NOMO-1 treated with dmso at 0.1 percent for 144 hours (cell line): ENCODE data around the gene MAPT.

Experiments
- DNase-seq: peaks from one replicate; lab custom pipeline; 2025; ENCODE audit not compliant: unreplicated experiment; lab: John Stamatoyannopoulos, UW

MAPT gene

DNA sequence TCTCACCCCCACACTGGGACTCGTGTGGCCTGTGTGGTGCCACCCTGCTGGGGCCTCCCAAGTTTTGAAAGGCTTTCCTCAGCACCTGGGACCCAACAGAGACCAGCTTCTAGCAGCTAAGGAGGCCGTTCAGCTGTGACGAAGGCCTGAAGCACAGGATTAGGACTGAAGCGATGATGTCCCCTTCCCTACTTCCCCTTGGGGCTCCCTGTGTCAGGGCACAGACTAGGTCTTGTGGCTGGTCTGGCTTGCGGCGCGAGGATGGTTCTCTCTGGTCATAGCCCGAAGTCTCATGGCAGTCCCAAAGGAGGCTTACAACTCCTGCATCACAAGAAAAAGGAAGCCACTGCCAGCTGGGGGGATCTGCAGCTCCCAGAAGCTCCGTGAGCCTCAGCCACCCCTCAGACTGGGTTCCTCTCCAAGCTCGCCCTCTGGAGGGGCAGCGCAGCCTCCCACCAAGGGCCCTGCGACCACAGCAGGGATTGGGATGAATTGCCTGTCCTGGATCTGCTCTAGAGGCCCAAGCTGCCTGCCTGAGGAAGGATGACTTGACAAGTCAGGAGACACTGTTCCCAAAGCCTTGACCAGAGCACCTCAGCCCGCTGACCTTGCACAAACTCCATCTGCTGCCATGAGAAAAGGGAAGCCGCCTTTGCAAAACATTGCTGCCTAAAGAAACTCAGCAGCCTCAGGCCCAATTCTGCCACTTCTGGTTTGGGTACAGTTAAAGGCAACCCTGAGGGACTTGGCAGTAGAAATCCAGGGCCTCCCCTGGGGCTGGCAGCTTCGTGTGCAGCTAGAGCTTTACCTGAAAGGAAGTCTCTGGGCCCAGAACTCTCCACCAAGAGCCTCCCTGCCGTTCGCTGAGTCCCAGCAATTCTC, 132.1 kb downstream of the MAPT start:
- no peak for DNase-seq

DNA sequence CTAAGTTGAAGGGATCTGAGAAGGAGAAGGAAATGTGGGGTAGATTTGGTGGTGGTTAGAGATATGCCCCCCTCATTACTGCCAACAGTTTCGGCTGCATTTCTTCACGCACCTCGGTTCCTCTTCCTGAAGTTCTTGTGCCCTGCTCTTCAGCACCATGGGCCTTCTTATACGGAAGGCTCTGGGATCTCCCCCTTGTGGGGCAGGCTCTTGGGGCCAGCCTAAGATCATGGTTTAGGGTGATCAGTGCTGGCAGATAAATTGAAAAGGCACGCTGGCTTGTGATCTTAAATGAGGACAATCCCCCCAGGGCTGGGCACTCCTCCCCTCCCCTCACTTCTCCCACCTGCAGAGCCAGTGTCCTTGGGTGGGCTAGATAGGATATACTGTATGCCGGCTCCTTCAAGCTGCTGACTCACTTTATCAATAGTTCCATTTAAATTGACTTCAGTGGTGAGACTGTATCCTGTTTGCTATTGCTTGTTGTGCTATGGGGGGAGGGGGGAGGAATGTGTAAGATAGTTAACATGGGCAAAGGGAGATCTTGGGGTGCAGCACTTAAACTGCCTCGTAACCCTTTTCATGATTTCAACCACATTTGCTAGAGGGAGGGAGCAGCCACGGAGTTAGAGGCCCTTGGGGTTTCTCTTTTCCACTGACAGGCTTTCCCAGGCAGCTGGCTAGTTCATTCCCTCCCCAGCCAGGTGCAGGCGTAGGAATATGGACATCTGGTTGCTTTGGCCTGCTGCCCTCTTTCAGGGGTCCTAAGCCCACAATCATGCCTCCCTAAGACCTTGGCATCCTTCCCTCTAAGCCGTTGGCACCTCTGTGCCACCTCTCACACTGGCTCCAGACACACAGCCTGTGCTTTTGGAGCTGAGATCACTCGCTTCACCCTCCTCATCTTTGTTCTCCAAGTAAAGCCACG, 133.0 kb downstream of the MAPT start:
- no peak for DNase-seq

DNA sequence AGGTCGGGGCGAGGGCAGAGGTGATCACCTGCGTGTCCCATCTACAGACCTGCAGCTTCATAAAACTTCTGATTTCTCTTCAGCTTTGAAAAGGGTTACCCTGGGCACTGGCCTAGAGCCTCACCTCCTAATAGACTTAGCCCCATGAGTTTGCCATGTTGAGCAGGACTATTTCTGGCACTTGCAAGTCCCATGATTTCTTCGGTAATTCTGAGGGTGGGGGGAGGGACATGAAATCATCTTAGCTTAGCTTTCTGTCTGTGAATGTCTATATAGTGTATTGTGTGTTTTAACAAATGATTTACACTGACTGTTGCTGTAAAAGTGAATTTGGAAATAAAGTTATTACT, 133.6 kb downstream of the MAPT start:
- DNase-seq, result no peak

DNA sequence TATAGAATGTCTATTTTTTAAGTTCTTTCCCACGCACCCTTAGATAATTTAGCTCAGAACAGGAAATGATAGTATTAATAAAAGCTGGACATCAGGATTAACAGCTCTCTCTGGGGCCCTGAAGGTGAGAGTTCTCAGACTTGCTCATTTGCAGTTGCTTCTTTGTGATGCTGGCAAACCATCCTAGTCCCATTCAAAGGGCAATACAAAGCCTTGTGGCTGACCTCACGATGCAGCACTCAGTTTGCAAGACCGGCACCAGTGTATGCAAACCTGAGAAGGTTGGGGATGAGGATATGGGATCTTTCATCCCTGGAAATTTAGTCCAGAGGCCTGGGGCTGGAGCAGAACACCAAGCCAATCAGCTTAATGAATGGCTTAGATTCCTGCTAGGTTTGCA, 134.0 kb downstream of the MAPT start:
- no peak for DNase-seq

DNA sequence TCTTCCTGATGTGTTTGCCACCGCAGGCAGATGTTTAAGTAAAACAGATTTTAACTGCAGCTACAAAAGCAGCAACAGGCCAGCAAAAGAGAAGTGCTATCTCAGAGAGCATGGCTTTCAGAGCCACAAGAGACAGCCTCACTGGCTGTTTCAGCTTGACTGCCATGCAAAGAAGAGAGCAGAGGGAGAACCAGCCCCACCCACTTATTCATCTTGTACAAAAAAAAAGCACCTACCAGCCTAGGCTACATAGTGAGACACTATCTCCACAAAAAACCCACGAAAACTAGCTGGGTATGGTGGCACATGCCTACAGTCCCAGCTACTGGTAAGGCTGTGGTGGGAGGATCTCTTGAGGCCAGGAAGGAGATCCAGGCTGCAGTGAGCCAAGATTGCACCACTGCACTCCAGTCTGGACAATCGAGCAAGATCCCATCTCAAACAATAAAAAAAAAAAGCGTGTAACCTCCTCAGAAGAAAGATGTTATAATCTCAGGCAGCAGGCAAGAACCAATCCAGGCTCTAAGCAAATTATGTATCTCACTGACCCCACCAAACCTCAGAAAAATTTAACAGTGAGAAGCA, 134.7 kb downstream of the MAPT start:
- DNase-seq, result no peak

DNA sequence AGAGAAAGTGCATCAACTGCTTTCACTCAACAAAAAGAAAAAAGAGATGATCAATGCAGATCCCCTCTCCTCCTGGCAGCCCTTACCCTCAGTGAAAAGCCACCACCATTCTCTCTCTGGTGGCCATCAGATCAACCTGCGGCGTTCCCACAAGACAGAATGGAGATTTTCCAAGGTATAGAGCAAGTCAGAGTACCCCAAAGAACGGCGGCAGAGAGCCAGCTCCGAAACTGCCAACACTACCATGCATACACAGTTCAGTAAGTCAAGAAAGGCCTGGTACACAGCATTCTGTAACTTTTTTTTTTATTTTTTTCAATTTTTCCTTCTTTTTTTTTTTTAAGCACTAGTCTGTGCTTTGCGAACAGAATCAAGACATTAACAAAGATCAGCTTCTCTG, 135.3 kb downstream of the MAPT start:
- DNase-seq, result no peak

DNA sequence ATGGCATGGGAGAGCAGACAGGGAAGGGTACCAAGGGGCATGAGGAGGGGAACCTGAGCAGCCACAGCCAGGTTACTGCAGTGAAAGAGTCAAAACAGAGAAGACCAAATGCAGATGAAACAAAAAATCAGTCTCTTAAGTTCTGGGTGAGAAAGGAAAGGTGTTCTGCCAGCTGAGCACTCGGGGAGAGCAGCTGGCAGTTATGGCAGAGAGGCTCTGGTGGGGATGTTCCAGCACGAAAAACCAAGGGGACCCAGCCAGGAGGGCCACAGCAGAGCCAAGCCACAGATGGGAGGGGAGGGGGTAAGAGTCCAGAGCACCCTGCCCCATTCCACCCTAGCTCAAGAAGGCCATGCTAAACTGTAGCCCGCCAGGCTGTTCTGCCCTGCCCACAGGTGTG, 136.4 kb downstream of the MAPT start:
- no peak for DNase-seq

DNA sequence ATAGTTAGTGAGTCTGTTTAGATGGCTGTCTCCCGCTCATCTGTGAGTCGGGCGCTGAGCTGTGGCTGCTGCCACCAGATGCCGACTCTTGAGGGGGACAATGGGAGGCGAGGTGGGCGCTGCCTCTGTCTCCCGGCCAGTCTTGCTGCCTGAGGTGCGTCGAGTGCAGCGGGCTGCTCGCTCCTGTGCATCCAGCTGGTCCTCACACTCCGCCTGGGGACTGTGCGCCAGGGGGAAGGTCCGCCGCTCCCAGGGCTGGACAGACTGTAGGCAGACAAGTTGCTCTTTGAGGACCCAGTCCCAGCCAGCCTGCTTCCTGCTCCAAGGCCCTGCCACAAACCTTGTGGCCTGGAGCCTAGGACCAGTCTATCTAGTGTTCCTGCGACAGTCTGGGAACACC, 137.1 kb downstream of the MAPT start:
- DNase-seq, result no peak

DNA sequence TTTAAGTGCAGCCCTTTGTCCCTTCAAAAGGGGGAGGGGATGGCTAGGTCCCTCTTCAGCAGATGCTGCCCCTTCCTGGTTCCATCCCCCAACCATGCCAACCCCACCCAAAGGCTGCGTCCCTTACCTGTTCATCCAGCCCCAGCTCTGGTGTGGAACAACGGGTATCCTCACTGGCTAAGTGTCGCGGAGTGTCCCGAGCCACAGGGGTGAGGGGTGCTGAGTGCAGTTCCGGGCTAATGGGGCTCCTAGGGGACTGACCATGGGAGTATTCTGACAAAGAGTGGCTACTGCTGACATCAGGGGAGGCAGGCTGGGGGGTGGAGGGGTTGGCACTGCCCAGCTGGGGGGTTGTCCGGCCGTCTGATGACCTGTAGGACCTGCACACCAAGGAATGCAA, 137.6 kb downstream of the MAPT start:
- no peak for DNase-seq

DNA sequence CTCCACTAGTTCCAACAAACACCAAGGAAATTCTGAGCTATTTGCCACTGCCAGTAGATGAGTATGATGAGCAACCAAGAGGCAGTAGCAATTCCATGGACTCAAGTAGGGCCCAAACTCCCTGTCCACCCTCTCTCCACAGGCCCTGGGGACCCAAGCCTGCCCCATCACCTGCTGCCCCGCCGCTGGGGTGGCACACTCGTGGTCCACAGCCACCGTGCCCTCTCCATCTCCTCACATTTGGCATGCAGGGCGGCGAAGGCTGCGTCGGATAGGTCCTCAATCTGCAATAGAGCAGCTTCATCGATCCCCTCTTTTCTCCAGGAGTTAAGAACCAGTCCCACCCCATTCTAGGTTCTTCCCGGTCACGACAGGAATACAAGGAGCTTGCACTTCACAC, 138.6 kb downstream of the MAPT start:
- no peak for DNase-seq

DNA sequence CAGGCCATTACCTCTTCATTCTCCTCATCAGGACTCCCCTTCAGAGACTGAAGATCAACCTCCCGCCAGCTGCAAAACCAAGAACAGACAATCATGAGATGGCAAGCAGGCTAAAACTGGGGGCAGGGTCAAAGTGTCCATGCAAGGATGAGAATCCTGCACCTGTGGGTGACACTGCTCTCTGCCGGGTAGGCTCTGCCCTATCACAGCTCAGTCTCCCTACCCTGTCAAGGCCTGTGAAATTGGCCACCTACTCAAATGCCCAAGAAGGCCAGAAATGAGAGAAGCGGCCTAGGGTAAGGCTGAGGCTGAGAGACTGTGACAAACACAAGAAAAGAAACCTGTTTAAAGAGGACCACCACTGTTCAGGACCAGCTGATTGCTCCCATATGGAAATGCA, 139.0 kb downstream of the MAPT start:
- DNase-seq, result no peak

DNA sequence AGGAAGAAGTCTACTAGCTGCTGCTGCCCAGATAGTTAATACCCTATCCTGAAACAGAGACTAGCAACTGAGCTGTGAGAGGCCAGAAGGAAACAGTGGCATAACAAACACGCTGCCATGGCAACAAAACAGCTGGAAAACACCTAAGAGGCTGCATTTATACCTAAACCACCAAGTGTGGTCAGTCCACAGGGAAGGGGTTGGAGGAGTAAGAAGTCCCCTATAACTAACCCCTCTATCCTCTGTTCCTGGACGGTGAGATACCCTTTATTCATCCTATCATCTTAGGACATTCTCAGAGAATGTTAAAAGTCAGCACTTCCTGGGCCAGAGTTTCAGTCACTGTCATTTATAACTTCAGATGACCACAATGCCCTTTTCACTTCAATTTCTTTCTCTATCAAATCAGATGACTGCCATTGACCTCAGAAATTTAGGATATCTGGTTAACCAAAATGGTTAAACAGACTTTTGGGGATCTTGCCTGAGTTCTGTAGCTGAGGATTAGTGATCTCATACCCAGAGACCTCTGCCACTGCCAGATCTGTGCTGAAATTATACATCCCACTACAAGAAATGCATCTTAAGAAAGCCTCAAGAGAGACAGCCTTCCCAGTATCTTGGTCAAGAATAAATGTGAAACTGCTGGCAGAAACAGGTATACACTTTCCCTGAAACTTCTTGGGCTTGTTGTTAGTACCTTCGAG, 140.9 kb downstream of the MAPT start:
- no peak for DNase-seq

DNA sequence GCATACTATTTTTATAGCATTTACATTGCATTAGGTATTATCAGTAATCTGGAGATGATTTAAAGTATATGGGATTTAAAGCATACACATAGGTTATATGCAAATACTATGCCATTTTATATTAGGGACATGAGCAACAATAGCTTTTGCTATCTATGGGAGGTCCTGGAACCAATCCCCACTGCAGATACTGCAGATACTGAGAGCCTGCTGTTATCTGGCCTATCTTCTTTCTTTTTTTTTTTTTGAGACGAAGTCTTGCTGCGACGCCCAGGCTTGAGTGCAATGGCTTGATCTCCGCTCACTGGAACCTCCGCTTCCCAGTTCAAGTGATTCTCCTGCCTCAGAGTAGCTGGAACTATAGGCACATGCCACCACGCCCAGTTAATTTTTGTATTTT, 142.1 kb downstream of the MAPT start:
- no peak for DNase-seq

DNA sequence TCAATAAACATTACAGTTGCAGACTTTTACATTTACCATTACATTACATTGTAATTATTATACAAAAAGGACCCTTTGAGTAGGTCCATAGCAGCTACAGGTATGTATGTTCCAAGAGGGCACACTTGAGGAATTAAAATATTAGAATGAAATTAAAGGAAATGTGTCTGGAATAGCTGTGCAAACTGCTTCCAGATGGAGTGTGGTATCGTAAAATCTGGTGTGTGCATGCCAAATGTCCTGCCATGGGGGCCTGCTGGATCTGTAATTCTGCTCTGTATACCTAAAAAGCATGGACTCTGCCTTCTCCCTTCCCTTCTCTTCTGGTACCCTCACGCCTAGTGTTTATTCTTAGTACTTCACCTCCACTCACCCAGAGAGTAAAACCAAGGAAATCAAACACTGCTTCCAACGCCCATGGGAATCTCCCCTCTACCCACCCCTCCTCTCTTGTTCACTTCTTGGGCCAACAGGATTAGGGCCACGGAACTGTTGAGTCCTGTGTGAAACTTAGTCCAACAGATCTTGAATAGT, 143.4 kb downstream of the MAPT start:
- DNase-seq, result no peak

DNA sequence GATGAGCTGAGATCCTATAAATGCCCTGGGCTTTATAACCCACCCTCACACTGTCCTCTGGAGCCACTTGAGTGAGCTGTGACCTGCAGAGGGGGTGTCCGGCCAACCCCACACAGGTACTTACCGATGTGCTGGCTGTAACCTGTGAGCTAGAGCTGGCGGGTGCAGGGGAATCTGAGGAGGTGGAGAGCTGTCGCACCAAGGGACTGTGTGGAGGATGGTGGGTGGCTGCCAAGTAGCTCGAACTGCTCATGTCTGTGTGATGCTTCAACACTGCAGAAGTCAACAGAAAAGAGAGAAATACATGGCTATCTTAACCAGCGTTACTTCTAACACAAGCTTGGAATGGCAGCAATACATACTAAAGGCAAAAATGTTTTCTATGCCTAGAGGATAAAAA, 144.1 kb downstream of the MAPT start:
- DNase-seq, result no peak

DNA sequence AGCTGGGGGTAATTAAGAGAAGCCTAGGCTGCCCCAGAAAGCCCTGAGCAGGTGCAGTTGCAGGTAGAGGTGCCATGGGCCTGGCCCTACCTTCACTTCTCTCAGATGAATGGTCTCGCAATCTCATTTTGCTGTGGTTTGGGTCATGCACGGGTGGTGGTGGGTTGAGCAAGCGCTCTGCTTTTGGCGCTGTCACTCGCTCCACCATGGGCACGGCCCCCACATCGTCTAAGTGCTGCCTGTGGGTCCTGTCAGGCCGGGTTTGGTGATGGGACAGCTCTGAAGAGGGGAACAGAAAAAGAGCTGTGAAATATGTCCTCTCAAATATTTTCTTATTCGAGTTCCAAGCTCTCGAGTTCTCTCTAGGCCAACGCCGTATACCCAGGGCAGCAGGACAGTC, 144.6 kb downstream of the MAPT start:
- DNase-seq, result no peak

DNA sequence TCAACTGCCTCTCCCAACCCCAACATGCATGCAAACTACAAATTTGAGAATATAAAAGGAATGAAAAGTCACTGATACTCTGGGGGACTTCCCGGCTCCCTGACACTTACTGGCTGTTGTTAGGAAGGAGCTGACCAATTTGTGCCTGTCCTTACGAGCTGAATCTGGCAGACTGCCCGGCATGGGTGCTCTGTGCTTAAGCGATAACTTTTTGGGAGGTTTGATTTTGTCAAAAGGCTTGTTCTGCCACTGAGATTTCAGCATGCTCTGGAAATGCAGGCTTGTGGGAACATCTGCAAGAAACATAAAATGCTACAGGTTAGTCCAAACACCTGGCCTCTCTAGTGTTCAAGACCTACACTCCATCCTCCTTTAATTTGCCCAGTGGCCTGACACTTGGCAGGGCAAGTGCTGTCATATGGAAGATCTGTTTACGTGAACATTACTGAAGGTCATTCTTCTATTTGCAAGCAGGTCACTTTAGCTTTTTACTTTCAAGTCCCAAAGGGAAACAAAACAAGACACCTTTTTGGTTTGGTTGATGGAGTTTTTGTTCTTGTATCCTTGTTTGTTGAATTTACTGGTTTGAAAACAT, 145.3 kb downstream of the MAPT start:
- no peak for DNase-seq

DNA sequence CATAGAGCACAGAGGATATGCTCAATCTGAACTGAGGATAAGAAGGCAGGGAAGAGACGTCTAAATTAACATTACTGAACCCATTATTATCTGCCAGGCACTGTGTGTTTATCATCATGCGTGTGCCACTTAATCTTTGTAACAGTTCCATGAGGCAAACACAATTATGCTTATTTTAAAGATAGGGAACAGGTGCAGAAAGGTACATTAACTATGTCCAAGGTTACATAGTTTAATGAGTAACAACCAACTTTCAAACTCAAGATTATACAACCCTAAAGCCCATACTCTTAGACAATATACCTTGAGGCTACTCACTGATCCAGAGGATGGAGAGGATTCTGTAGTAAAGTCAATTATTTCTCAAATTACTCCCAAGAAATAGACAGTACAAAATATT, 147.9 kb downstream of the MAPT start:
- DNase-seq, result no peak

DNA sequence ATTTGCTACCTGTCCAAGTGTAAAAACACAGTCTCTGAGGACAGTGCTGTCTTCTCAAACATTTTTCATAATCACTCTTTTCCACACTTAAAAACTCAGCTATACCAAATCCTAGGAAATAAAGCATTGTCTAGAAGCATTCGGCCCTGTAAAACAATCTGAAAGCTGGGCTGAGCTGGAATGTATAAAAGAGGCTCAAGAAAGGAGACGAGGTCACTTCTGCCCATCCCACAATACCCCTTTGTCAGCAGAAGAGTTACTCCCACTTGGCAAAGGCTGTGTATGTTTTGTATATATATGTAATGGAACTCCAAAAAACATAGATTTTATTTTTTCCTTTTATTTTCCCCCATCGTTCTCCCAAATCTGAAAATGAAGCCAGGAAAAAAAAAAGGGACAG, 148.6 kb downstream of the MAPT start:
- no peak for DNase-seq

DNA sequence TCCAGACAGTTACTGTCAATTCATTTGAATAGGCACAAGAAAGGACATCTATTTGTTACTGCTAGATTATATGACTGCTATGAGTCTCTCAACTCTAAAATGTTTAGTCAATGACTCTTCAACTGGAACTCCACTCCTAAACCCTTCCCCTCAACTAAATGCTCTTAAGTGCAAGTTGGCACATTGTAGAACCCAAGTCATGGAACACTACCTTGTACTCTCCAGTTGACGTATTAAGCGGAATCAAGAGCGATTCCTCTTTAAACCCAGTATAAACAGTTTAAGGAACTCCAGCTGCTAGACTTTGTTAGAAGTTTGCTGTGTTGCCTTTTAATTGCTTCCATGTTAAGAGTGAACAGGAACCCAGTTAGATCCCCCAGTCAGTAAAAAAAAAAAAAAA, 149.3 kb downstream of the MAPT start:
- DNase-seq, result no peak
